SKM-1 (cell line): ENCODE data around the gene H2AZ2.
"Not testable (repeated sequence)": the region's sequence is repeated elsewhere in the genome, so short reads cannot be mapped to it uniquely, and the experiment has no call there.

Experiments
- DNase-seq: peaks from one replicate; lab custom pipeline; 2025; ENCODE audit not compliant: unreplicated experiment; lab: John Stamatoyannopoulos, UW

H2AZ2 gene

DNA sequence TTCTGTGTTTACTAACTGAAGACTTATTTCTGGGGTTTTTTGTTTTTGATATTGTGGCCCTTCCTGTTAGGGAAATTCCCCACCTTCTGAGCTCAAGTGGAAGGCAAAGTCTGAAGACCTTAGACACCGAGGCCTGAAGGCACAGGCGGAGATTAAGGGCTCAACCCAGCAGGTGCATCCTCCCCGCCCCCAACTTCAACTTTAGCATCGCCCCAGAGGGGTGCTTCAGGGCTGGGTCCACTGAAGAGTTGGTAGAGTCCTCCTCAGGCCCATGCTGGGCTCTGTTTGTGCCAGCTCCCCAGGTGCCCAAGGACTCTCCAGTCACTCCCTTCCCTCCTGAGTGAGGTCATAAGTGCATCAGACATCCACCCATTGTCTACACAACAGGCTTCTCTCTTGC is 60.8 kb downstream of the H2AZ2 start:
- no peak for DNase-seq

DNA sequence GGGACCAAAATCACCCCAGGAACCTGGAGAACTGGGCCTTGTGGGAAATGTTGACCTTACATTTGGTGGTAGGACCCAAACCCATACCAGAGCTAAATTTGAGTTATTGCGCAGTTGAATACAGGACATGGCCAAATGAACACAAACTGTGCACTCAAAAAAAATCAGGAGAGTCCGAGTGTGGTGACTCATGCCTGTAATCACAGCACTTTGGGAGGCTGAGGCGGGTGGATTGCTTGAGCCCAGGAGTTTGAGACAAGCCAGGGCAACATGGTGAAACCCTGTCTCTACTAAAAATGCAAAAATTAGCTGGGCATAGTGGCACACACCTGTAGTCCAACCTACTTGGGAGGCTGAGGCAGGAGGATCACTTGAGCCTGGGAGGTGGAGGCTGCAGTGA is 62.7 kb downstream of the H2AZ2 start:
- DNase-seq: not testable (repeated sequence)

DNA sequence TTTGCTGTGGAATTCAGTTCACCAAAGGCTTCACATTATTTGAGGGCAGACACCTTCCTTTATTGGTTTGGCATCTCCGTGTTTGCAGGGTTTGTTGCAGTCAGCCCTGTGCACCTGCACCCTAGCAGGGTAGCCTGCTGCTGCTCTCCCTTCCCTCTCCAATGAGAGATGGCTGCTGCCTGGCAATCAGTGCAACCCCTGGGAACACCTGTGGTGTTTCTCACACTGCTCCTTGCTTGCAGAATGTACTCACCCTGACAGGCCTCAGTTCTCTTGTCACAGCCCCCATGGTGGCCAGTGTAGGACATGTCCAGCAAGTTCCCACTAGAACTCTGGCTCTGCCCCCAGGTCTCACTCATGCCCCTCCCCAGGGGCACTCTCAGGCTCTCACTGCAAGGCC is 63.5 kb downstream of the H2AZ2 start:
- no peak for DNase-seq

DNA sequence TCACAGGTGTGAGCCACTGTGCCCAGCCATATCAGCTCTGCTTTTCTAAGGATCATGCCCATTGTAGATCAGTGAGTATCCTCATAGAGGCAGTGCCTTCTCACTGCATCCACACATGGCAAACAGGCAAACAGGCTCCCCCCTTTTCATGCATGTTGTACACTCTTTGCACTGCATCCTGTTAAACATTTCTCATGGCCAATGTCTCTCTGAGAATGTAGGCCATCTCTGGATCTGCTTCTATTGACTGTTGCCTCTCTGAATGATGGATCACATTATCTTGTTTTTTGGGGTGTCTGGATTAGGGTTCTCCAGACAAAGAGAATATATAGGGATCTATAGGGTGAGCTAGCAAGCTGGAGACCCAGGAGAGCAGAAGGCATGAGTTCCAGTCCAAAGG is 64.5 kb downstream of the H2AZ2 start:
- DNase-seq: no peak

DNA sequence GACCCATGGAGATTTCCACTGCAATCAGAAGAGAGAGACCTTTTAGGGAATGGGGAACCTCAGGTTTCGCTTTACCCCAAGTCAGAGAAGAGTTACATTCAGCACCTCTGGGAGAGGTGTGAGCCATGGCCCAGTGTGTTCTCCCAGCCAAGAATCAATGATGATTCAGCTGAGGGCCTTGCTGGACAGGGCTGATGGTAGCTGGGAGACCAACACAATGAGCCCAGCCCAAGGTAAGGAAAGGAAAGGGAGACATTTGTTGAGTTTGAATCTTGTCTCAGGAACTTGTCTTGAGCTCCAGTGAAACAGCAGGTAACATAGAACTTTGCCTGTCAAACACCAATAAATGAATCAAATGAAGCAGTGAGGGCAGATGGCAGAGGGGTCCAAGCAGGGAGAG is 65.4 kb downstream of the H2AZ2 start:
- no peak for DNase-seq
